Heart right ventricle (tissue), 16 donors: ENCODE measurements around the gene MTARC2. TPM values are rescaled to one million over a fixed set of nuclear protein-coding genes. Genes with fewer than 3 reads are reported as not detected.

ENCODE experiments used
- ATAC-seq, 8 donors: fragments of 200-7000 bp; cut with Tn5 transposase; one replicate each; pipeline ENCODE4 v1.9.1; 2020; ENCODE audit warnings: mild to moderate bottlenecking in 8 of 8, moderate library complexity in 8 of 8, moderate number of reproducible peaks in 1 of 8
- DNase-seq, 2 donors: peaks; one replicate each; pipeline ENCODE4 v3.0.0-alpha.2; 2020
- H3K27ac ChIP-seq, 10 donors: fragments of 200-600 bp; sonication (generic) in 2 of 10; one replicate each; pipeline versions ENCODE4 v1.5.0 to v1.8.0; 2020 to 2022; ENCODE audit warnings: mild to moderate bottlenecking in 3 of 10
- H3K27me3 ChIP-seq, 7 donors: fragments of 200-600 bp; one replicate each; pipeline ENCODE4 v1.8.0; 2021 to 2022; ENCODE audit warnings: mild to moderate bottlenecking in 2 of 7
- H3K36me3 ChIP-seq, 9 donors: fragments of 200-600 bp; sonication (generic) in 1 of 9; one replicate each; pipeline versions ENCODE4 v1.5.0 to v1.8.0; 2020 to 2022; ENCODE audit warnings: mild to moderate bottlenecking in 2 of 9
- H3K4me1 ChIP-seq, 9 donors: fragments of 200-600 bp; sonication (generic) in 1 of 9; one replicate each; pipeline versions ENCODE4 v1.5.0 to v1.8.0; 2020 to 2022; ENCODE audit warnings: mild to moderate bottlenecking in 4 of 9
- H3K4me3 ChIP-seq, 10 donors: fragments of 200-600 bp; sonication (generic) in 2 of 10; one replicate each; pipeline versions ENCODE4 v1.5.0 to v1.8.0; 2020 to 2022; ENCODE audit warnings: mild to moderate bottlenecking in 7 of 10, moderate library complexity in 2 of 10
- H3K9me3 ChIP-seq, 11 donors: fragments of 200-600 bp in 10 of 11; sonication (generic) in 2 of 11; one replicate each; pipeline versions ENCODE4 v1.5.0 to v1.8.0; 2013 to 2022; ENCODE audit warnings: mild to moderate bottlenecking in 2 of 11, control low read depth in 1 of 11, moderate library complexity in 1 of 11
- WGBS, 2 donors: extraction: QIAGEN DNeasy Blood & Tissue Kit; methylation state at CpG; one replicate each; pipeline ENCODE4 v1.1.7; 2013; ENCODE audit warnings: inconsistent platforms in 1 of 2; 5-methylcytosine and 5-hydroxymethylcytosine counted together
- intact Hi-C, 10 donors: fragments of 100-400 bp; cut with DNase I; formaldehyde crosslinking; loops; one replicate each; pipeline versions ENCODE4 v1.11.1 to v1.14.2; 2022
- long read RNA-seq, 3 donors: library from polyadenylated mRNA; unstranded; transcript quantifications; one replicate each; pipeline ENCODE4 v2.0.0, GENCODE V29; 2020 to 2021
- polyA plus RNA-seq, 2 donors: library from polyadenylated mRNA; stranded (reverse); fragments of 200-250 nt; gene quantifications; one replicate each; pipeline ENCODE4 v1.2.3, GENCODE V29; 2013
- total RNA-seq, 10 donors: library from RNA; stranded (reverse); fragmentation: NEBNext Ultra II Directional in 3 of 10; extraction: Animal tissue kit (Norgen Biotek cat#: 25700) in 3 of 10; gene quantifications; one replicate each; pipeline versions ENCODE4 v1.2.1 to v1.2.4, GENCODE V29; 2021 to 2023
- TF ChIP-seq, protein P1 (sequence below), 9 donors: fragments of 200-600 bp; sonication (generic) in 2 of 9; IDR thresholded peaks; one replicate each; pipeline versions ENCODE4 v1.5.0 to v1.8.0; 2021 to 2022; ENCODE audit warnings: antibody characterized with exemption in 9 of 9, mild to moderate bottlenecking in 5 of 9, moderate library complexity in 1 of 9
- donor health status: Arrhythmogenic right ventricular cardiomyopathy.
- donor health status: ischemic (EF 13 %, LVEDD 7.1; RV severe dilation, severe dysfunction).
- donor health status: healthy with polysubstance abuse.
- donor health status: DM: no; HTN: yes; CAD: no.
- donor health status: DM: no; HTN: no; CAD: no.
- donor health status: ischemic (EF 25% LVEDD 6.9; RV normal size, moderate dysfunction).
- donor health status: ischemic (EF 25% LVEDD 5.7; RV mildly dilated, moderate dysfunction).
- donor health status: healthy.
- donor health status: DM: yes; HTN: yes; CAD: no.
- donor health status: Ischemic cardiomyopathy.
- donor health status: ischemic (EF 35%, LVEDD 5.7; RV mildly dilated, moderate dysfunction).
- donor health status: nonischemic (EF 11% LVEDD 7.7; RV severe dilation, severe dysfunction).
- donor health status: DM: yes; HTN: yes; CAD: no.
- donor health status: PGD.
- donor health status: ischemic (EF 29% LVEDD 5.4; RV normal size, mild dysfunction).
- donor health status: nonischemic (EF 23%, LVEDD 6.1; RV moderate dilation, normal function).

Gene MTARC2
- total RNA-seq (10 to 100 TPM; 16.2 to 32.3 (median 26.6) TPM), polyA plus RNA-seq (10 to 100 TPM; 13.0 to 30.4 TPM)
- long read RNA-seq, donor 1, transcript MARC2-202 (8 exons, 2,134 nt), result major isoform, 15 of 35 reads
- long read RNA-seq, donor 1, partial matches to known transcripts, result 4 of 35 reads
- long read RNA-seq, donor 1, other reads (novel, unspliced or antisense), result 15 of 35 reads
- long read RNA-seq, donor 2, transcript MARC2-202 (8 exons, 2,134 nt), result major isoform, 19 of 37 reads
- long read RNA-seq, donor 2, partial matches to known transcripts, result 4 of 37 reads
- long read RNA-seq, donor 2, other reads (novel, unspliced or antisense), result 14 of 37 reads
- long read RNA-seq, donor 3, transcript MARC2-202 (8 exons, 2,134 nt), result major isoform, 49 of 76 reads
- long read RNA-seq, donor 3, partial matches to known transcripts, result 7 of 76 reads
- long read RNA-seq, donor 3, other reads (novel, unspliced or antisense), result 19 of 76 reads

DNA sequence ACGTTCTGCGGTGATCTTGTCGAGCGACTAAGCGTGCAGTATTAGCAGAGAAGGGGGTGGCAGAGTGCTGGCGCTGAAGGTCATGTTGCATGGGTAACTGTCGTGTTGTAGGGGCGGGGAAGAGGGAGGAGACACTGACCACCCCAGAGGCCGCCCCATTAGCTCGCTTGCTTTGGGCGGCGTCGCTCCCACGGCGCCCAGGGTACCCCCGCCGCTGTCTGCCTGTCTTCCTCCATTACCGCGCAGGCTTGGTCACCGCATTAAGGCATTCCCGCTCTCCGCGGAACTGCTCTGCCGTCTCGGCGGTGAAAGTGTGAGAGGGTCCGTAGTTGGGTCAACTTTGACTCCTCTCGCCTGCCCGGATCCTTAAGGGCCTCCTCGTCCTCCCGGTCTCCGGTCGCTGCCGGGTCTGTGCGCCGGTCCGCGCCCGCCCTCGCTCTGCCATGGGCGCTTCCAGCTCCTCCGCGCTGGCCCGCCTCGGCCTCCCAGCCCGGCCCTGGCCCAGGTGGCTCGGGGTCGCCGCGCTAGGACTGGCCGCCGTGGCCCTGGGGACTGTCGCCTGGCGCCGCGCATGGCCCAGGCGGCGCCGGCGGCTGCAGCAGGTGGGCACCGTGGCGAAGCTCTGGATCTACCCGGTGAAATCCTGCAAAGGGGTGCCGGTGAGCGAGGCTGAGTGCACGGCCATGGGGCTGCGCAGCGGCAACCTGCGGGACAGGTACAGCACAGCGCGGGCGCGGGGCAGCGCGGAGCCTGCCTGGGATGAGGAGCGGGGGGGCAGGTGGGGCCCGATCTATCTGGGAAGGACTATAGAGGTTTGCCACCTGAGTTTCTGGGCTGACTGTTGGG, at the start of gene MTARC2:
Gene MTARC2, plus strand, starts transcription at position 234 of the 846 bp plus-strand sequence. Its CDS starts 210 bp downstream, at position 444.
- Histone ChIP-seq H3K27me3 (peaks cover 0 to 12% (median 0%) of the 10 kb centered on the region in 7 donors), H3K9me3 (no peaks in the 10 kb centered on the region), H3K4me1 (peaks cover 10 to 56% (median 38%) of the 10 kb centered on the region in 9 donors), H3K27ac (peak within 1 kb of the TSS; percentile 80 to 98 (median 92)), H3K36me3 (no peaks in the 10 kb centered on the region), H3K4me3 (peak within 1 kb of the TSS; percentile 67 to 99 (median 78))
- intact Hi-C loops, result loop anchor here in 1 of 10 donors (2.0 kb wide), 1 partner anchor 28 kb away; no protein-coding TSS in a partner anchor
- DNase-seq (peak; percentile 82 to 90), ATAC-seq (peak; percentile 96 to 98 (median 97))
- TF ChIP-seq, protein P1, sequence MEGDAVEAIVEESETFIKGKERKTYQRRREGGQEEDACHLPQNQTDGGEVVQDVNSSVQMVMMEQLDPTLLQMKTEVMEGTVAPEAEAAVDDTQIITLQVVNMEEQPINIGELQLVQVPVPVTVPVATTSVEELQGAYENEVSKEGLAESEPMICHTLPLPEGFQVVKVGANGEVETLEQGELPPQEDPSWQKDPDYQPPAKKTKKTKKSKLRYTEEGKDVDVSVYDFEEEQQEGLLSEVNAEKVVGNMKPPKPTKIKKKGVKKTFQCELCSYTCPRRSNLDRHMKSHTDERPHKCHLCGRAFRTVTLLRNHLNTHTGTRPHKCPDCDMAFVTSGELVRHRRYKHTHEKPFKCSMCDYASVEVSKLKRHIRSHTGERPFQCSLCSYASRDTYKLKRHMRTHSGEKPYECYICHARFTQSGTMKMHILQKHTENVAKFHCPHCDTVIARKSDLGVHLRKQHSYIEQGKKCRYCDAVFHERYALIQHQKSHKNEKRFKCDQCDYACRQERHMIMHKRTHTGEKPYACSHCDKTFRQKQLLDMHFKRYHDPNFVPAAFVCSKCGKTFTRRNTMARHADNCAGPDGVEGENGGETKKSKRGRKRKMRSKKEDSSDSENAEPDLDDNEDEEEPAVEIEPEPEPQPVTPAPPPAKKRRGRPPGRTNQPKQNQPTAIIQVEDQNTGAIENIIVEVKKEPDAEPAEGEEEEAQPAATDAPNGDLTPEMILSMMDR (IDR thresholded peaks at IDR 0.05), result peak in 1 of 9 donors; percentile 3
- 0% methylated on average over 77 of the region's 77 CpGs for WGBS, 2 donors

DNA sequence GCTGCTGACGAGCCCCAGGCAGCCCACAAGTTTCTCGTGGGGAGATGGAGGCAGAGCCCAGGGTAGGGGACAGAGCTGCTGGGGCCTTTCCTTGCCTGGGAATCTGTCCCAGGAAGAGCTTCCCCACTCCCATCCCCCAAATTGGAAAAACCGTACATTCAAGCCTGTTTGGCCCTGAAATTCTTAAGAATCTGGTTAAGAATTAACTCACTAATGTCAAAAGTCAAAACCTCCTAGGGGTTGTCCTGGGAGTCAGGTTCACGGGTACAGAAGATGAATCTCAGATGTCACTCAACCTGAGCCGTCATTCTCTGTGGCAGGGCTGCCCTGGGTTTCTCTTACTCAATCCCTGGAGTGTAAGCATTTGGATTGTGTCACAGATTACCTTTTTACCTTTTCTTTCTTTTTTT, 49.5 kb upstream of the MTARC2 start:
- peaks cover 0 to 22% (median 0%) of the 10 kb centered on the region in 9 donors for H3K36me3 ChIP-seq
- 88 to 90% methylated on average over 5 of the region's 5 CpGs for WGBS, 2 donors
- no peak overlapping the region for H3K27ac ChIP-seq
- TF ChIP-seq, protein P1 (IDR thresholded peaks at IDR 0.05), result no peak
- H3K4me1 ChIP-seq, result peaks cover 0 to 35% (median 18%) of the 10 kb centered on the region in 9 donors
- DNase-seq (no peak), ATAC-seq (no peak)
- no peaks in the 10 kb centered on the region for H3K9me3 ChIP-seq
- H3K4me3 ChIP-seq, result no peak overlapping the region
- intact Hi-C loops, result no loop called here
- H3K27me3 ChIP-seq, result no peaks in the 10 kb centered on the region

DNA sequence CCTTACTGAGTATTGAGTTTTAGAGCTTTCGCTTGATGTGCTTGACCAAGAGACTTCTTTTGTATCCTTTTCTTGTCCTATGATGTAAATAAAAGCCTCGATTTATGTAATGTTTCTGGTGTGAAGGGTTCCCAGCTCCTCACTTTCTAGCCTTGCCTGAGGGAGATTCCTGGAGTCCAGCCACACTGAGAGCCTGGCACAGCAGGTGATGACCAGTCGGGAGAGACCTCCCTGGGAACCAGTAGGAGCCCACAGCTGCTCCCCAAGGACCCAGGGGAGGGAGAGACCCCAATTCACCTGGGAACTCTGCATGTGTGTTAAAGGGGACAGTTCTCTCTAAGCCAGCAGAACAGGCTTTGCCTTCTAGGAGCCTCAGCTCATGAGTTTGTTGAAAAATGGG, 49.1 kb upstream of the MTARC2 start:
- H3K4me3 ChIP-seq, result no peak overlapping the region
- H3K27ac ChIP-seq, result no peak overlapping the region
- ATAC-seq (no peak), DNase-seq (no peak)
- TF ChIP-seq, protein P1 (IDR thresholded peaks at IDR 0.05), result no peak
- H3K36me3 ChIP-seq, result peaks cover 0 to 22% (median 0%) of the 10 kb centered on the region in 9 donors
- intact Hi-C loops, result no loop called here
- H3K9me3 ChIP-seq, result no peaks in the 10 kb centered on the region
- H3K4me1 ChIP-seq, result peaks cover 0 to 36% (median 18%) of the 10 kb centered on the region in 9 donors
- 87 to 89% methylated on average over 3 of the region's 3 CpGs for WGBS, 2 donors
- H3K27me3 ChIP-seq, result no peaks in the 10 kb centered on the region

DNA sequence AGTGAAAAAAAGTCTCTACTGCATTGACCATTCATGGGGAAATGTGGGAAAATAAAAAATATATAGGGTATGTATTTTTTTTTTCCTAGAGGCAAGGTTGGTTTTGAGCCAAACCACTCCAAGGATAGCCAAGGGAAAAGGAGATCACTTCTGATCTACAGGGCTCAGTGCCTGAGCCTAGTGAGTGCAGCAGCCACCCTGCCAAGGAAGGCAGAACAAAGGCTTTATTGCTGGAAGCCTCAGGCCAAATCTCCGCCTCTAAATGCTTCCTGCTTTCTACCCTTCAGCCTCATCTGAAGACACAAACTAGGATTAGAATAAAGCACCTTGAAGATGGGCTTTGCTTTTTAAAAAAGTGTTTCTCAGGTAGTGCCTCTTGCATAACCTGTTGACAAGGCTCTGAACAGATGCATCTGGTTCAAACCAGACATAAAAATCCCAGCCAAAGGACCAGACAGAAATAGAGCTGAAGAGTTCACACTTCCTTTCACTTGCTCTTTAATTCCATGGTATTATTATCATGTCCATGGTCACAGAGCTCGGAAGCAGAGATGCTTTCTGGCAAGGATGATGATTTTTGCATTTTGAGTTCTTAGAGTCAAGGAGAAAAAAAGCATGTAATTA, 47.5 kb upstream of the MTARC2 start:
- ATAC-seq, result peak in 4 of 8 donors; percentile 47 to 66 (median 52)
- WGBS, 2 donors, result 18 to 22% methylated on average over 2 of the region's 2 CpGs
- intact Hi-C loops, result no loop called here
- no peak overlapping the region for H3K4me3 ChIP-seq
- H3K36me3 ChIP-seq, result peaks cover 0 to 22% (median 0%) of the 10 kb centered on the region in 9 donors
- peaks cover 0 to 41% (median 20%) of the 10 kb centered on the region in 9 donors for H3K4me1 ChIP-seq
- TF ChIP-seq, protein P1 (IDR thresholded peaks at IDR 0.05), result no peak
- H3K27ac ChIP-seq, result no peak overlapping the region
- no peaks in the 10 kb centered on the region for H3K27me3 ChIP-seq
- no peak for DNase-seq
- H3K9me3 ChIP-seq, result no peaks in the 10 kb centered on the region
